GM12878 (cell line): Measurements from ENCODE around the gene PFKP. TPM values are rescaled to one million over a fixed set of nuclear protein-coding genes. Genes with fewer than 3 reads are reported as not detected.

Experiments
- ATAC-seq: fragments of 200-7000 bp; cut with Tn5 transposase; 3 replicates; pipeline ENCODE4 v1.9.1; 2020; ENCODE audit warnings: mild to moderate bottlenecking, moderate library complexity
- BruUV-seq: library from RNA; stranded (reverse); fragments of 400-500 nt; replicated peaks from 2 replicates; lab custom pipeline; 2021; lab: Mats Ljungman, UMichigan
- CTCF ChIA-PET: fragments of 300-600 bp; sonication (Branson Sonifier 250); formaldehyde crosslinking; extraction: SDS; loops from one replicate; lab custom pipeline; 2021; ENCODE audit warnings: inconsistent platforms; lab: Yijun Ruan, JAX
- POLR2A ChIA-PET: fragments of 350-600 bp; formaldehyde crosslinking; extraction: SDS; loops from one replicate; lab custom pipeline; 2021; ENCODE audit warnings: inconsistent platforms; lab: Charles Lee
- RAD21 ChIA-PET: fragments of 300-600 bp; sonication (Branson Sonifier 250); formaldehyde crosslinking; loops from one replicate; lab custom pipeline; 2023; ENCODE audit warnings: antibody characterized with exemption; ENCODE audit not compliant: unreplicated experiment; lab: Charles Lee
- SMC1A ChIA-PET: fragments of 300-600 bp; sonication (Branson Sonifier 250); formaldehyde crosslinking; loops from one replicate; lab custom pipeline; 2023; ENCODE audit not compliant: unreplicated experiment, uncharacterized antibody; lab: Charles Lee
- DNase-seq: peaks from one replicate; pipeline ENCODE4 v3.0.0-alpha.2; 2011; ENCODE audit warnings: low read depth, low spot score
- FAIRE-seq: peaks from 3 replicates; lab custom pipeline; 2011; peaks lifted over from hg19 to GRCh38; lab: Jason Lieb, UNC
- H2AFZ ChIP-seq: 2 replicates; pipeline ENCODE4 v1.6.0; 2011; ENCODE audit warnings: low read depth, low read length, control low read depth; ENCODE audit not compliant: control insufficient read depth
- H3K27ac ChIP-seq: 2 replicates; pipeline ENCODE4 v1.5.1; 2011; ENCODE audit warnings: control low read depth; ENCODE audit not compliant: control insufficient read depth, insufficient read depth
- H3K27me3 ChIP-seq, 2 experiments: replicated peaks in 1 of 2; 2 replicates each; pipeline versions ENCODE4 v1.6.0 to v1.6.1; 2011; ENCODE audit warnings: low read length in 1 of 2; ENCODE audit not compliant: control insufficient read depth in 2 of 2, insufficient read depth in 2 of 2
- H3K36me3 ChIP-seq, 2 experiments: 2 replicates each; pipeline ENCODE4 v1.5.1; 2011; ENCODE audit warnings: low read length in 1 of 2; ENCODE audit not compliant: control insufficient read depth in 2 of 2, insufficient read depth in 2 of 2
- H3K4me1 ChIP-seq: 2 replicates; pipeline ENCODE4 v1.6.1; 2011; ENCODE audit warnings: mild to moderate bottlenecking, low read length, moderate library complexity, mixed read lengths; ENCODE audit not compliant: control insufficient read depth, insufficient read depth
- H3K4me2 ChIP-seq: 2 replicates; pipeline ENCODE4 v1.6.0; 2011; ENCODE audit warnings: control low read depth; ENCODE audit not compliant: control insufficient read depth, insufficient read depth
- H3K4me3 ChIP-seq: fragments of 200-600 bp; sonication (generic); 2 replicates; pipeline ENCODE4 v1.5.1; 2016
- H3K79me2 ChIP-seq: 2 replicates; pipeline ENCODE4 v1.6.0; 2011; ENCODE audit warnings: low read length; ENCODE audit not compliant: control insufficient read depth, insufficient read depth
- H3K9ac ChIP-seq: 2 replicates; pipeline ENCODE4 v1.8.0; 2011; ENCODE audit warnings: low read length, control low read depth, mixed read lengths; ENCODE audit not compliant: control insufficient read depth, insufficient read depth
- H3K9me3 ChIP-seq: replicated peaks from 3 replicates; pipeline ENCODE4 v1.5.1; 2011; ENCODE audit warnings: mild to moderate bottlenecking, low read length; ENCODE audit not compliant: control insufficient read depth, insufficient read depth
- H4K20me1 ChIP-seq: 2 replicates; pipeline ENCODE4 v1.6.0; 2011; ENCODE audit not compliant: control insufficient read depth, insufficient read depth
- BCL11A ChIP-seq: IDR thresholded peaks from 2 replicates; pipeline ENCODE4 v1.6.1; 2011; ENCODE audit warnings: low read depth, low read length
- CBX3 ChIP-seq: fragments of 200-600 bp; sonication (generic); IDR thresholded peaks from 2 replicates; pipeline ENCODE4 v1.6.1; 2016; ENCODE audit warnings: low read depth, borderline replicate concordance
- CREM ChIP-seq: IDR thresholded peaks from 2 replicates; pipeline ENCODE4 v1.6.1; 2014; ENCODE audit warnings: antibody characterized with exemption, low read depth
- EED ChIP-seq: sonication (generic); IDR thresholded peaks from 2 replicates; pipeline ENCODE4 v1.6.1; 2016; ENCODE audit warnings: antibody characterized with exemption, low read depth
- FOXK2 ChIP-seq: fragments of 450-650 bp; IDR thresholded peaks from 2 replicates; pipeline ENCODE4 v1.6.1; 2017; ENCODE audit warnings: mild to moderate bottlenecking, moderate library complexity
- IKZF2 ChIP-seq, 2 experiments: fragments of 450-650 bp; IDR thresholded peaks; 2 replicates each; pipeline ENCODE4 v1.6.1; 2017; ENCODE audit warnings: mild to moderate bottlenecking in 2 of 2, moderate library complexity in 2 of 2
- JUNB ChIP-seq: IDR thresholded peaks from 2 replicates; pipeline ENCODE4 v1.6.1; 2016; ENCODE audit warnings: antibody characterized with exemption, mild to moderate bottlenecking
- KLF5 ChIP-seq: fragments of 450-650 bp; IDR thresholded peaks from 2 replicates; pipeline ENCODE4 v1.6.1; 2014; ENCODE audit warnings: mild to moderate bottlenecking; ENCODE audit not compliant: partially characterized antibody
- MTA2 ChIP-seq: fragments of 450-650 bp; IDR thresholded peaks from 2 replicates; pipeline ENCODE4 v1.6.1; 2016; ENCODE audit warnings: low read depth, mild to moderate bottlenecking, moderate library complexity
- MXI1 ChIP-seq: fragments of 150-350 bp; IDR thresholded peaks from 2 replicates; pipeline ENCODE4 v1.6.1; 2011; ENCODE audit warnings: low read depth, mild to moderate bottlenecking, inconsistent platforms, low read length, improper control_type of control experiment
- POLR2A ChIP-seq: IDR thresholded peaks from 2 replicates; pipeline ENCODE4 v1.6.1; 2011; ENCODE audit warnings: low read depth, mild to moderate bottlenecking, low read length
- POLR2AphosphoS5 ChIP-seq: IDR thresholded peaks from 2 replicates; pipeline ENCODE4 v1.6.1; 2011; ENCODE audit warnings: mild to moderate bottlenecking, low read length, inconsistent platforms
- SMAD5 ChIP-seq: IDR thresholded peaks from 2 replicates; pipeline ENCODE4 v1.6.1; 2016; ENCODE audit warnings: antibody characterized with exemption, low read depth
- TARDBP ChIP-seq: IDR thresholded peaks from 2 replicates; pipeline ENCODE4 v1.6.1; 2016; ENCODE audit warnings: borderline replicate concordance
- WGBS: methylation state at CpG from one replicate; pipeline ENCODE4 v1.1.6; 2016; ENCODE audit warnings: low lambda C conversion rate; ENCODE audit not compliant: insufficient replicate concordance, insufficient coverage; ENCODE audit errors: missing lambda C conversion rate; 5-methylcytosine and 5-hydroxymethylcytosine counted together
- in situ Hi-C: fragments of 300-500 bp; cut with MboI; formaldehyde crosslinking; loops from 9 replicates; pipeline ENCODE4 v1.14.3; 2018; ENCODE audit warnings: mixed read lengths
- intact Hi-C: fragments of 100-400 bp; cut with micrococcal nuclease; formaldehyde crosslinking; loops from one replicate; pipeline ENCODE4 v1.14.2; 2022; ENCODE audit not compliant: unreplicated experiment
- polyA plus RNA-seq, 11 experiments: library from polyadenylated mRNA; depleted of rRNA in 4 of 11; unstranded in 6 of 11; stranded (reverse) in 5 of 11; fragments of >200 nt; fragmentation: Nextera tagmentation in 4 of 11; fragmentation: Illumina TruSeq in 1 of 11; extraction: Ambion mirVana in 4 of 11; extraction: Trizol in 1 of 11; gene quantifications; 1 replicate in 1 of 11; 2 replicates in 10 of 11; pipeline versions ENCODE4 v1.2.1 to v1.2.3, GENCODE V29; 2011 to 2016; ENCODE audit warnings: inconsistent platforms in 2 of 11, missing spikeins in 2 of 11, low read depth in 1 of 11
- total RNA-seq, 4 experiments: library from RNA; depleted of rRNA in 3 of 4; stranded (reverse); fragments of >200 nt in 3 of 4; fragmentation: Illumina TruSeq in 1 of 4; extraction: Trizol in 1 of 4; gene quantifications; 2 replicates each; pipeline versions ENCODE4 v1.2.1 to v1.2.3, GENCODE V29; 2013 to 2021
- TF ChIP-seq, protein P1 (sequence below): fragments of 450-650 bp; IDR thresholded peaks from 2 replicates; pipeline ENCODE4 v1.6.1; 2016; ENCODE audit warnings: mild to moderate bottlenecking
- TF ChIP-seq, protein P2 (sequence below): IDR thresholded peaks from 2 replicates; pipeline ENCODE4 v1.6.1; 2012; ENCODE audit warnings: mild to moderate bottlenecking, low read depth, low read length
- TF ChIP-seq, protein P3 (sequence below): fragments of 450-650 bp; IDR thresholded peaks from 2 replicates; pipeline ENCODE4 v1.6.1; 2017; ENCODE audit warnings: low read depth, mild to moderate bottlenecking, moderate library complexity

PFKP gene
- total and polyA plus RNA-seq, 10 of the 15 experiments (the other 5 are each of a cell fraction or from before 2014, with no cell fraction given): 27.0 to 145 (median 95.7) TPM

DNA sequence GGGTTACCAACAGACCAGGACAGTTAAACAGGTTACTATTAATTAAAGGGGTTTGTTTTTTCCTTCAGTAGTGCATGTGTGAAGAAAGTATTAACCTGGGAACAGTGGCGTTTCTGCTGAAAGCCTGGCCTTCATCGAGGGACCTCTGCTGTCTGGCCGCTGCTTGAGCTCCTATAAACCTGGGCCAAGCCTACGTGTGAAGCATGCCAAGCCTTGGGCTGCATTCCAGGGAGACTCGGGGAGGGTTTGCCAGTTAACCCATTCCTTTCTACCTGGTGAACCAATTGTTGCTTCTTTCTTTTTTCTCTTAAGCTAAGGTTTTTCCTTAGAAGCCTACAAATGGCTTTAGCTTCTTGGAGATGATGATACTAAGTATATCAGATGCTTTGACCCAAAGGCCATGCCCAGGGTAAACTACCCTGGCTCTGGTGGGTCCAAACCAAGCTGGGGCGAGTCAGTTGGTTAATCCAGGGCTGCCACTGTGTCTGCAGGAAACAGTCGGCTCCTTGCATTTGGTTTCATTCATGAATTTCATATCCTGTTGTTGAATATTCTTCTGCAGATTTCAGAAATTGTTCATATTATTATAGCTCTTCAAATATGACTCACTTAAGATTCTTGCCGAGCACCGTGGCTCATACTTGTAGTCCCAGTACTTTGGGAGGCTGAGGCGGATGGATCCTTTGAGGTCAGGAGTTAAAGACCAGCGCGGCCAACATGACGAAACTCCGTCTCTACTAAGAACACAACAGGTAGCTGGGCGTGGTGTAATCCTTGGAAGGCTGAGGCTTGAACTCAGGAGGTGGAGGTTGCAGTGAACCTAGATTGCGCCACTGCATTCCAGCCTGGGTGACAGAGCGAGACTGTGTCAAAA, 23.8 kb downstream of the PFKP start:
- Histone ChIP-seq H3K4me1 (peaks cover 26% of the 10 kb centered on the region), H3K9ac (no peak overlapping the region), H3K4me2 (peak overlapping the region; percentile 5; the same call in 1 of the 2 replicates), H3K4me3 (no peak overlapping the region), H2AFZ (no peak overlapping the region), H3K27me3 (no peaks in the 10 kb centered on the region), H3K9me3 (no peaks in the 10 kb centered on the region), H3K36me3 (peaks cover 13 to 19% of the 10 kb centered on the region in 2 experiments), H3K27ac (peak overlapping the region; percentile 12; the same call in 1 of the 2 replicates), H4K20me1 (peaks cover 8% of the 10 kb centered on the region), H3K79me2 (peaks cover 60% of the 10 kb centered on the region)
- FAIRE-seq (no peak), DNase-seq (no peak), ATAC-seq (no peak)
- ChIA-PET RAD21 (no interaction called here), SMC1A (interaction anchor here (0.5 kb wide), 1 partner anchor 40 kb away, joined by 4 read pairs; no protein-coding TSS in a partner anchor), CTCF (no interaction called here), POLR2A (interaction anchor here (0.6 to 1.4 kb wide), 2 partner anchors 11 to 22 kb away, joined by 4 to 5 read pairs; no protein-coding TSS in a partner anchor)
- 32% methylated on average over 17 of the region's 17 CpGs for WGBS
- intact Hi-C loops (no loop called here), in situ Hi-C loops (no loop called here)
- BruUV-seq: no TSS peak
- TF ChIP-seq POLR2AphosphoS5 (no peak), BCL11A (no peak), KLF5 (no peak), MXI1 (no peak), CREM (peak; percentile 47; the same call in 1 of the 2 replicates), CBX3 (no peak), IKZF2 (IDR thresholded peaks at IDR 0.05) (no peak), SMAD5 (no peak), POLR2A (no peak), EED (peak; percentile 53), FOXK2 (no peak), JUNB (peak; percentile 69), MTA2 (no peak), TARDBP (no peak)
- TF ChIP-seq, protein P1, sequence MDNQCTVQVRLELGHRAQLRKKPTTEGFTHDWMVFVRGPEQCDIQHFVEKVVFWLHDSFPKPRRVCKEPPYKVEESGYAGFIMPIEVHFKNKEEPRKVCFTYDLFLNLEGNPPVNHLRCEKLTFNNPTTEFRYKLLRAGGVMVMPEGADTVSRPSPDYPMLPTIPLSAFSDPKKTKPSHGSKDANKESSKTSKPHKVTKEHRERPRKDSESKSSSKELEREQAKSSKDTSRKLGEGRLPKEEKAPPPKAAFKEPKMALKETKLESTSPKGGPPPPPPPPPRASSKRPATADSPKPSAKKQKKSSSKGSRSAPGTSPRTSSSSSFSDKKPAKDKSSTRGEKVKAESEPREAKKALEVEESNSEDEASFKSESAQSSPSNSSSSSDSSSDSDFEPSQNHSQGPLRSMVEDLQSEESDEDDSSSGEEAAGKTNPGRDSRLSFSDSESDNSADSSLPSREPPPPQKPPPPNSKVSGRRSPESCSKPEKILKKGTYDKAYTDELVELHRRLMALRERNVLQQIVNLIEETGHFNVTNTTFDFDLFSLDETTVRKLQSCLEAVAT: no peak
- TF ChIP-seq, protein P2, sequence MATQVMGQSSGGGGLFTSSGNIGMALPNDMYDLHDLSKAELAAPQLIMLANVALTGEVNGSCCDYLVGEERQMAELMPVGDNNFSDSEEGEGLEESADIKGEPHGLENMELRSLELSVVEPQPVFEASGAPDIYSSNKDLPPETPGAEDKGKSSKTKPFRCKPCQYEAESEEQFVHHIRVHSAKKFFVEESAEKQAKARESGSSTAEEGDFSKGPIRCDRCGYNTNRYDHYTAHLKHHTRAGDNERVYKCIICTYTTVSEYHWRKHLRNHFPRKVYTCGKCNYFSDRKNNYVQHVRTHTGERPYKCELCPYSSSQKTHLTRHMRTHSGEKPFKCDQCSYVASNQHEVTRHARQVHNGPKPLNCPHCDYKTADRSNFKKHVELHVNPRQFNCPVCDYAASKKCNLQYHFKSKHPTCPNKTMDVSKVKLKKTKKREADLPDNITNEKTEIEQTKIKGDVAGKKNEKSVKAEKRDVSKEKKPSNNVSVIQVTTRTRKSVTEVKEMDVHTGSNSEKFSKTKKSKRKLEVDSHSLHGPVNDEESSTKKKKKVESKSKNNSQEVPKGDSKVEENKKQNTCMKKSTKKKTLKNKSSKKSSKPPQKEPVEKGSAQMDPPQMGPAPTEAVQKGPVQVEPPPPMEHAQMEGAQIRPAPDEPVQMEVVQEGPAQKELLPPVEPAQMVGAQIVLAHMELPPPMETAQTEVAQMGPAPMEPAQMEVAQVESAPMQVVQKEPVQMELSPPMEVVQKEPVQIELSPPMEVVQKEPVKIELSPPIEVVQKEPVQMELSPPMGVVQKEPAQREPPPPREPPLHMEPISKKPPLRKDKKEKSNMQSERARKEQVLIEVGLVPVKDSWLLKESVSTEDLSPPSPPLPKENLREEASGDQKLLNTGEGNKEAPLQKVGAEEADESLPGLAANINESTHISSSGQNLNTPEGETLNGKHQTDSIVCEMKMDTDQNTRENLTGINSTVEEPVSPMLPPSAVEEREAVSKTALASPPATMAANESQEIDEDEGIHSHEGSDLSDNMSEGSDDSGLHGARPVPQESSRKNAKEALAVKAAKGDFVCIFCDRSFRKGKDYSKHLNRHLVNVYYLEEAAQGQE: no peak
- TF ChIP-seq, protein P3, sequence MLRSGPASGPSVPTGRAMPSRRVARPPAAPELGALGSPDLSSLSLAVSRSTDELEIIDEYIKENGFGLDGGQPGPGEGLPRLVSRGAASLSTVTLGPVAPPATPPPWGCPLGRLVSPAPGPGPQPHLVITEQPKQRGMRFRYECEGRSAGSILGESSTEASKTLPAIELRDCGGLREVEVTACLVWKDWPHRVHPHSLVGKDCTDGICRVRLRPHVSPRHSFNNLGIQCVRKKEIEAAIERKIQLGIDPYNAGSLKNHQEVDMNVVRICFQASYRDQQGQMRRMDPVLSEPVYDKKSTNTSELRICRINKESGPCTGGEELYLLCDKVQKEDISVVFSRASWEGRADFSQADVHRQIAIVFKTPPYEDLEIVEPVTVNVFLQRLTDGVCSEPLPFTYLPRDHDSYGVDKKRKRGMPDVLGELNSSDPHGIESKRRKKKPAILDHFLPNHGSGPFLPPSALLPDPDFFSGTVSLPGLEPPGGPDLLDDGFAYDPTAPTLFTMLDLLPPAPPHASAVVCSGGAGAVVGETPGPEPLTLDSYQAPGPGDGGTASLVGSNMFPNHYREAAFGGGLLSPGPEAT: no peak
